GM18907 (cell line): ENCODE data around the gene CAPN13.

Experiments
- ATAC-seq: cut with Tn5 transposase; IDR thresholded peaks from one replicate; pipeline ENCODE4 v1.9.1; 2021; ENCODE audit warnings: mild to moderate bottlenecking, moderate library complexity; ENCODE audit not compliant: unreplicated experiment

CAPN13 gene

DNA sequence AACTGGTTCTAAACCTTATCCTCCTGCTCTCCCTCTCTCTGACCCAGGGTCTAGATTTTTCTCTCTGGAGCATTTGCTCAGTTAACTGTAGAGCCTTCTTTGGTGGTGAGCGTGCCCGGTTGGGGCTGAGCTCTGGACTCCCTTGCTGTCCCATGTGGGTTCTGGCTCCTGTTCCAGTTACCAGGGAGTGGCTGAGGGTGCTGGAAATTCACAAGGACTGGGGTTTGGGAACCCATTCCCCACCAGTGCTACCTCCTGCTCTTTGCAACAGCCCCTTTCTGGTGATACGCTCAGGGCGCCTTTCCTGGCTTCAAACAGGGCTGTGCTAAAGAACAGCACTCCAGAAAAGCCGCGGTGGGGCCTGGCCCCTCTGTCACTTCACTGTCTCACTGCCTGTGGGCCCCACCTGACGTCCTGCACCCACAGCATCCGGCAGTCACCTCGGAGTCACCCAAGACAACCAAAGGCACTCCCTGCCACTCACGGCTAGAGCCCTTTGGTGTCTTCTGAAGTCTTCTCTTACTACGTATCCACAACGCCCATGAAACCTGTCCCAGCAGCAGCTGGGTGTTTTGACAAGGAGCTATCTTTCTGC lies 41.3 kb downstream of the CAPN13 start:
- ATAC-seq: no peak

DNA sequence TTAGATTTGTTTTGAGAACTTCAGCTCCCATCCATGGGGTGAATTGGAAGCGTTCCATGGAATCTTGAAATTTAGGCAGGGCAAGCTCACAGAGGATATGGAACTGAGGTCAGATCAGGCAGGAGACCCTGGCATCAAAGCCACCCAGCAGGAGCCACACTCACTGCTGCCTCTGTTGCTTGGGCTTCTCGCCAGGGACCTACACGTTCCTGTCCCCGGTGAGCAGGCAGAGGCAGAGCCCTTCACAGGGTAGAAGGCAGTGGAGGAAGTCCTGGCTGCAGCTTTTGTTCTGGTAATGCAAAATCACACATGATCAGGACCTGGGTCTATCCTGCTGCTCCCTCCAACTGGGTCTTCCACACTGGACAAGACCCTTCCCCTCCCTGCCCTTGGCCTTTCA lies 42.1 kb downstream of the CAPN13 start:
- ATAC-seq: no peak

DNA sequence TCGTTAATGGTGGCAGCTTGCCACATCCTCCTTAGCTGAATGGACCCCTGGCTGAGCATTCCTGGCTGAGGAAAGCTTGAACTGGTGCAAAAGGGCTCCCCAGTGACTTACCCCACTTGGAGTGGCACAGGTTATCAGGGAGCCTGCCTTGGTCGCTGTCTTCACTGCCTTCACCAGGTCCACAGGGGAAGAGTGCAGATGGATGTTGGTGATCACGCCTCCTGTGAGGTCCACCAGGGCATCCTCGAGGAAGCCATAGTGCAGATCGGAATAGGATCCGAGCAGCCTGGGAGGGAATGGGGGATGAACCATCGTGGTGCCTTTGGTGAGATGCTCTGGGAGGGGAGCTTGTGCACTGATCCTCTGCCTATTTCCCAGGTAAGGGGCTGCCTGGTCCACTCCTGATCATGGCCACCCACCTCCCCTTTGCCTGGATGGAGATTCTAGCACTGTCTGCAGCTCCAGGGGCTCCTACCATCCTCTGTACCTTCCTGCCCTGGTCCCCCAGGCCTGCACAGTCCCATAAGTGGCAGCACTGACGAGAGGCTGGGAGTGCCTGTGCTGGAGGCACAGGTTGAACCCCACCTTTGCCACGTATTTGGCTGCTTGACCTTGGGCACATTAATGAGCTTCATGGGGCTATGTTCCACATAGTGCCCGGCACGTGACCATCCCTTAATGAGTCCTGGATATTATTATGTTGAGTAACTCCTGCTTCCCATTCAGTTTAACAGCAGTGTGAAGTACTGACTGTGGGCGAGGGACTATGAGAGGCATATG lies 43.0 kb downstream of the CAPN13 start:
- ATAC-seq: no peak

DNA sequence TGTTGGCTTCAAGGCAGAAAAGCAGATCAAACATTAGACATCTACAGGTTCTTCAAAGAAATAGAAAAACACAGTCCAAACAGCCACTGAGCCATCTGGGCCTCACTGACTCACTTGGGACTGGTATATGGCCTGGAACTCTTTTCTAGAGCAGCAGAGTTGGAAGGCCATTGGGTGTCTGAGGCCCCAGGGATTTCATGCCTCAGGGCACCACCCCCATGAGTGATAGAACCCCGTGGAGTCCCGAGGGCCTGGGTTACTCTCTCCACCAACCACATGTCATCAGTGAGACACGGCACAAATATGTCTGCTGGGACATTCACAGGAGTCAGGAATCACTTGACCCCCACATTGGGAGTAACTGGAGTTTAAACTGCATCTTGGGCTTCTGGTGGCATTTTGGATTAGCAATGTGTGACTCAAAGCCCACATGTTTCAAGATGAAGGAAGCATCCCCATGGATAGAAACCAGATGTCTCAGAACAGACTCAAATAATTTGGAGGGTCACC lies 44.0 kb downstream of the CAPN13 start:
- no peak for ATAC-seq

DNA sequence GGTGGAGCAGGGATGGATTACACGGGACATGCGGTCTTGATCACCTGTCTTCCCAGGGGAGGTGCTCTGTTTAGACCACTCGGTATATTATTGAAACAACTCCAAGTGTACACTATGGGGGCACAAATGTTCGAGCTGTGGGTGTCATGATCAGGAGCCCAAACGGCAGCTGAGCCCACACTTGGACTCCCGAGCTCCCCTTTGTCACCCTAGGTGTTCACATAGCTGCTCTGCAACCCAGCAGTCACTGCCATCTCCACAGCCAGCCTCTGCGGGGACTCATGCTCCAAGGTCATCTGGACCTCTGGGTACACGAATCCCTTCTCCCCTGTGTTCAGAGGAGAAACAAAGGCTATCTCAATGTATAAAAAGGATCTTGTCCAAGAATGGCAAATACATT lies 46.0 kb downstream of the CAPN13 start:
- no peak for ATAC-seq

DNA sequence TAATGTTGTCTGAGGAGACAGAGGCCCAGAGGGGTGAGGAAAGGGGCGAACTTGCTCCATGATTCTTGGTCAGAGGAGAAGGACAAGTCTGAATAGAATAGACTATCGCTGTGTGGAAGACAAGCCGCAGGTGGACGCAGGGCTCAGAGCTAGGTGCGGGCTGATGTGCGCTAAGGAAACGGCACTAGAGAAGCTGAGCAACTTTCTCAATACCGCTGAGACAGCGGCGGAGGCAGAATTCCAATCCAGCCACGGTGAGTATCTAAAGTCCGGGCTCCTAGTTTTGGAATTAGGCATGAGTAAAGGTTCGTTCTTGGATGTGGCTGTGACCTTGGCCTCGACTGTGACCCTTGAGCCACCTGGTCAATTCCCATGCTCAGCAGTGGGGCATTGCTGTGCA lies 47.8 kb downstream of the CAPN13 start:
- ATAC-seq: no peak

DNA sequence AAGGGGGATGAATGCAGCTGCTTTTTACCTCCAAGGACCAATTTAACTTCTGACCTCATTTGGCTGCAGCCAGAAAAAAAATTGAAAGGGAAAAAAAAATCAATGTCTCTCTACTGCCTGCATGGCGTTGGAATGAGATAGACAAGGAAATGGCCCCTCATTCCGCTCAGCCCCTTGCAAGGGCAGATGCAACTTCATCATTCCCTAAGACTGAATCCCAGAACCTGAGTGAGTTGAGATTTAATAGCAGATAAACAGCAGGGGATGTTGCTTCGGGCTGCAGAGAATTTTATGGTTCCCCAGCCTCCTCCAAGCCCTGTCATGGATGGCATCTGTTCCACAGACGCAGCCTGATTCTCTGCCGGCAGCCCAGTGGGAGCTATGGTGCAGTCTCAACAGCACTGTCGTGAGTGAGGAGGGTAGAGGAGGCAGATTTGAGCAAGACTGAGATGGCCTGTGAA lies 49.0 kb downstream of the CAPN13 start:
- no peak for ATAC-seq

DNA sequence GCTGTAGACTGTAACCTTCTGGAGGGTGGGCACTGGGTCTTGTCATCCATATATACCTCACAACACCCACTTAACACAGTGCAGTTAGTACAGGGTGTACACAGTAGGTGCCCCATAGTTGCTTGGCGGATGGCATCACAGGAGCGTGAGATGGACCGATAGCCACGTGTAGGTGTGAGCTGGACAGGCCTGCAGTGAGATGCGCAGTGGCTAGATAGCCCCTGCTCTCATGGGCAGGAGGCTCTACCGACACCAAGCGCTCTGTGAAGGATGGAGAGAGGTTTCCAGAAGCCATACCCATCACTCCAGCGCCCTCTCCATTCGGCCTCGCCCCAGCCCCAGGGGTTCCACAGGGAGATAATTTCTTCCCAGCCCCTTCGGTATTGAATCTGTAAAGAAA lies 49.5 kb downstream of the CAPN13 start:
- ATAC-seq: no peak

DNA sequence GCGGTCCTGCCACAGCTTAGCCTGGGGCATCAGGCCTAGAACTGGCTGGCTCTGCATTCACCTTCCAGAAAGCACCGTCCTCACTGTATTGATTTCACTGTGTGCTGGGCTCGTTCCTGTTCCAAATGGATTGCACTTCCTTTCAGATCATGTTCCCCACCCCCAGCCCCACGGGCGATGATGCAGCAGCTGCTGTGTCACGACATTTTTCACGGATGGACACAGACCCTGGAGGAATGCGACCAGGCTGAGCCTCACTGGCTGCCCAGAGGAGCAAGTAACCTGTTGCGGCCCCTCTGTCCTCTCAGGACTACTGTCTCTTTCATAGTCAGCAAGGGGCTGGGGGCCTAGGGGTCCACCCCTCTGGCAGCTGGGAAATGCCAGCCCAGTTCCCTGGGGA lies 50.3 kb downstream of the CAPN13 start:
- no peak for ATAC-seq

DNA sequence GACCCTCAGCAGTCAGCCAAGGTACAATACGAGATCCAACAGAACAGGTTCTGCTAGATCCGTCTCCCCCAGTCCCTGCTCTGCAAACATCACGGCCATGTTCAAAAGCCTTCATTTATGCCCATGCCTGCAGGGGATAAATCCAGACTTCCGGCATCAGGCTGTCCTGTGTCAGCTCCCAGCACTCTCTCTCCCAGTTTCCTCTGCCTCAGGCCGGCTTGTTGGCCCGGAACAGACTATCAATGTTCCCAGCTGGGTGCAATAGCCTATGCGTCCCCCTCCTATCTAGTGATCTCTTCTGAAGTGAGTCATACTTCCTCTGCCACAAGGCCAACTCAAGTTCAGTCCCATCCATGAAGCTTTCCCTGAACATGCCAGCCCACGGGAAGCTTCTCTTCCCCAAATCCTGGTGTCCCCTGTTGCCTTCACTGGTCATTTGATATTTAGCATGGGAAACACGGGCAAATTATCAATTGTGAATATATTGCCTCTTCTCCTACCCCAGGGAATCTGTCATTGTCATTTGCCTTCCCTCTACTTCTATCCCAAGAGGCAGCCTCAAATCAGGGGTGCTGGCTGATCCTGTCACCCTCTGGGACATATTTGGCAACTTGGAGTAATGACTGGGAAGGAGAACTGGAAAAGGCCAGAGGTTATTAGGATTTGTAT lies 51.1 kb downstream of the CAPN13 start:
- ATAC-seq: no peak

DNA sequence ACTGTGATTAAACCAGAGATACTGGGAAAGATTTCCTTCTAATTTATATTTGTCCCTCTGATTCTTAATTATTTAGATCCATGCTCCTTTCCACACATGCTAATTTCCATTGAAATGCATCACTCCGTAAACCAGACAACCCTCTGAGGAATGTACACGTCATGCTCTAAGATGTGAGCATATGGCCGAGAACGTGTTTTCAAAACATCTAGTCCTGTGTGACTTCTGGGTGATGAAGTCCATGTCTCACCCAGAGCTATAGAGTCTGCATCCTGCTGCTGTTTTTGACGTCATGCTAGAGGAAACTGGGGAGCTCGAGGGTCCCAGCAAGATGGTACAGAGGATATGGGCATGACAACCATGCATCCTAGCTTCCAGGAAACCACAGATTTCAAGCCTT lies 53.6 kb downstream of the CAPN13 start:
- ATAC-seq: no peak

DNA sequence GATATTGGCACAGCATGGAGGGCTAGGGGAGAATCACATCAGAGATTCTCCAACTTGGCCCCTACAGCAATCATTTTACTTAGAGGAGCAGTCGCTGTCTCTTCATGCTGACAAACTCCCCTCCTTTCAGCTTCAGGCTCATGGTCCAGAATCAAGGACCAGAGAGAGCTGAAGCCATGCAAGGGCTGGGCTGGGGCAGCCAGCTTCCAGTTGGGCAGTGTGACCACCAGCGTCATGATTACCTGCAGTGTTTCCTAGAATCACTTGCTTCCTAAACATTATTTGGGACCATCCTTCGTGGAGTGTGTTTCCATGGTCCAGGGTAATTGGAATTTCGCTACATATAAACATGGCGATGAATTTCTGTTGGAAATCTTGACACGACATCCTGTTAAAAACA lies 54.4 kb downstream of the CAPN13 start:
- ATAC-seq: no peak

DNA sequence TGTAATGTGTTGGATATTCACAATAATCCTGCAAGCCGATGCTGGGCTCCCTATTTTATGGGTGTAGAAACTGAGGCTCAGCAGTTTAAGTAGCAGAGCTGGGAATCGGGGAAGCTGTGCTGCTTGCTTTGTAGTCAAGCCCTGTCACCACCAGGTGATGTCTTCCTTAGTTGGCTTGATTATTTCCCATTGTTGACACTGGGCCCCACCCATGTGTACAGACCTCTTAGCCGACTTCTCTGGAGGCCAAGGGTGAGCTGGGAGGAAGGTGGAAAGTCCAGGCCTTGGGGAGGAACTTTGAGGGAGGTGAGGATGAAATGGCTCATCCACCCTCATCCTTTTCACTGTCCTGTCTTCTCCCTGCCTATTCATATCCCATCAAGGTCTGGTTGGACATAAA lies 60.0 kb downstream of the CAPN13 start:
- no peak for ATAC-seq

DNA sequence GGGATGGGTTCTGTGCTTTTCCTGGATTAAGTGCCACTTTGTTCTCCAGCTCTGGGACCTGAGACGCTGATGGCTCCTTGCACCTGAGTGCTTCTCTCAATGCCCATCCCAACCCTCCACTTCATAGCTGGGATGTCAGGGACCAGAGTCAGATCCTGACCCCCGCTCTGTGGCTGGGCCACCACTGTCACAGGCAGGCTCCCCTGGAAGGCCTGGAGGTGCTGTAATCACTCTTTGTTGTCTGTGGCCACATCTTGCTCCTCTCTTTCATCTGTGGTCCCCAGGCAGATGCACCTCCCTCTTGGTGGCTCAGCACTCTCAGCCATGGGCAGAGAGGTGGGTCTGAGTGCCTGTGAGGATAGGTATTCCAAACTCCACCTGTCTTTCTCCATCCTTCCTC lies 62.4 kb downstream of the CAPN13 start:
- ATAC-seq: no peak

DNA sequence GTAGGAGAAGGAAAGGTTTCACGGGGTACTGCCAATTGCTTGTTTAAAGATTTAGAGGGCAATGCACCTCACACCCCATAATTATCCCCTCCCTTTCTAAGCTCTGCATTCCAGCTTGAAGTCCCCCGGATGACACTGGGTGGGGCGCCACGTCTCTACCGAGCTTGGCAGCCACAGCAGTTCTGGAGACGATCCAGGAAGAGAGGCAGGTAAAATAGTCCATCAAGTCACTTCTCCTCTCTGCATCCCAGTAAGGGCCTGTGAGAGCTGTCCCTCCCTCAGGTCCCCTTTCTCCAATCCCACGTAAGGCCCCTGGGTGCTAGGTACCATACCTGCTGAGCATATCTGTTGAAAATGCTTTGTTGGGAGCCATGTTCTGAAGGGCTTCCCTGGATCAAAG lies 65.7 kb downstream of the CAPN13 start:
- ATAC-seq: no peak

DNA sequence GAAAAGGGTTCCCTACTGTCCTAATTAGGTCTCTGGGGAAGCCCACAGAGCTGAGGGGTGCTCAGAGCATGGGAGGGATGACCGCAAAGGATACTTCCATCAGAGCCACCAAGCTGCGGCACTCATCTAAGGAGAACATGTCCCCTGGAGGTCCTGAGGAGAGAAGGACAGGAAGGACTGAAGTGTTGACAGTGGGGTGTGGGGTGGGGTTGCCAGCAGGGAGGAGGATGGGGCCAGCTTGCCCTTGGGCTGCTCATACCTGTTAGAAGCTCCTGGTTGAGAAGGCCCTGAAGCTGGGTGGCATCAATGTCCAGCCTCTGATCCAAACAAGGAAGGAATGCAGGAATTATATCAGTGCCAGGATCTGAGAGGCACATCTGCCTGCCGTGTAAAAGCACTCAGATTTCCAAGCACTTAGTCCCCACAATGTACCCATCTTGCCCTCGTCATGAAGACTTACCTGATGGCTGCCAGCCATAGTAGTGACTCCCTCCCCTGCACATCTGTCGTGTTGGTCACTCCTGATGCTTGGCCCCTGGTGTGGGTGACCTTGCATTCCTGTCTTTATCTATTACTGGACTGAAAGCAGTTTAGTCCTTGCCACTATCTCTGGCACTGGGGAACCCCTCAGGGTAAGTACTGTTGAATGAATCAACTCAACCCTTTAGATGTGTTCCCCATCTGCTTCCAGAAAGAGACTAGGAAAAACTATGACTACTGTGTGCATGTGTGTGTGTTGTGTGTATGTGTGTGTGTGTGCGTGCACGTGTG lies 68.9 kb downstream of the CAPN13 start:
- ATAC-seq: no peak

DNA sequence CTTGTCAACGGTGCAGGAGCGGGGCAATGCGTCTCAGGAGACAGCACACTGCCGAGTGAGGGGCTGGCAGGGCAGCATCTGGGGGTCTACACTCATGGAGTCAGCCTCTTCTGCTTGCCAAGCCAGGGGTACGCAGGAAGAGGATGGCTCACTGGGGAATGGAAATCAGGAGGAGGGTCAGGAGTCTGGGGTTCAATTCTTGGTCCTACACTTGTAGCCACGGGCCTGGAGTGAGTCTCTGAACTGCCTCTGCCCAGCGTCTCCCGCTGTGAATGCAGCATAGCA lies 70.0 kb downstream of the CAPN13 start:
- no peak for ATAC-seq

DNA sequence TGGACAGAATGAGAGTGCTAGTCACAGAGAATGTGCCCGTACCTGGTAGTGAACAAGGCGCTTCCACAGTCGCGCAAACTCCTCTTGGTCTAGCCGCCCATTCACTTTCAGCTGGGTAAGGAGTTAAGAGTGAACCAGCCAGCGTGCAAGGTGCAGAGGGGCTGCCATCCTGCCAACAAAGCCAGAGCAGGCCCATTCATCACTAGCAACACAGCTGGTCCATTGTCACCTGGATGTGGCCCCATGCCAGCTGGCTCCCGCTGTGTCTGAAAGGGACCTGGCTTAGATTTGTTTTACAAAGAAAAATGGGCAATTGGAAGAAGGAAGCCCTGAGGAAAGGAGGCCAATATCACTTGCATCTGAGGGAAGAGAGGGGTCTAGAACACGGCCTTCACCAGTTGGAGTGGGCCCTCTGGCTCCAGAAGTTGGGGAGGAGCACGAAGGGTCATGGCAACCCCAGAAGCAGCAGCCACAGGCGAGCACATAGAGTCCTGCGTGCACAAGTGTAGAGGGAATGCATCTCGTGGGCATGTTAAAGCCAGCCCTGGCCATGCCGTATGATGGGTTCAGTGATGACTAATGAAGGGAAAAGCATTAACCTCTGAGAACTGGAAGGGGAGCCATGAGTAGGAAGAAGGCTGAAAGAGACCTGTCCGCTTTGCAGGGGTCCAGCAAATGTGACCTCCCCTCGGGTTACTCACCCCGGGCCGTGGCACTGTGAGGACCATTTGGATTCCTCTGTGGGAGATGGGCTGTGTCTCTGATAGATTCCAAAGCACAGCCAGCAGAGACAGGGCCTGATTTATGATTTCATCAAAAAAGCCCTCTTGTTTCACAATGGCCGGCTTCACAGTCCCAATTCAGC lies 70.6 kb downstream of the CAPN13 start:
- ATAC-seq: no peak

DNA sequence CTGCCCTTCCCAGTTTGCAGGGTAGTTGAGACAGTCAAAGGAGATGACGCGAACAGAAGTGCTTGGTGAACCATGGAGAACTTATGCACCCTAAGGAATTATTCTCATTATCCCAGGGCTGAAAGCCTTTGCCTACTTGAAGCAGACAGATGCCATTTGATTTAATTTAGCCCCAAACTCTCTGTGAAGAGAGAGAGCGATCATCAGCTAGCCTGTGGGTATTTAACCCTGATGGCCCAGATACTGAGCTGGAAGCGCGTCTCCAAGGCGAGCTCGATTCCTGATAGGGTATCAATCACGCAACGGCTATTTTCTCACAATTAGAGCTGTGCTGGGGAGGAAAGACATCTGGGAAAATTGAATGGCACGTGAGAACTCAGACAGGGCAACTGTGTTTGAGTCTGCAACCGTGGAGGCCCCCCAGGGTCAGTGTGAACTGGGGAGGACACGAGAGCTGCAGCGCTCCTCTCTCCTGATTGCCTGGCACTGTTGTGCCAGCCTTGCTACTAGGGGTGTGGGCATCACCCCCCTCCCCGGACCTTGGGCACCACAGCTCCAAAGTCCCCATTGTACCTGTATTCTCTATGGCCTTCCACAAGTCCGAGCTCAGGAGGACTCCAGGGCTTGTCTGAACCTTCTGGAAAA lies 73.2 kb downstream of the CAPN13 start:
- no peak for ATAC-seq

DNA sequence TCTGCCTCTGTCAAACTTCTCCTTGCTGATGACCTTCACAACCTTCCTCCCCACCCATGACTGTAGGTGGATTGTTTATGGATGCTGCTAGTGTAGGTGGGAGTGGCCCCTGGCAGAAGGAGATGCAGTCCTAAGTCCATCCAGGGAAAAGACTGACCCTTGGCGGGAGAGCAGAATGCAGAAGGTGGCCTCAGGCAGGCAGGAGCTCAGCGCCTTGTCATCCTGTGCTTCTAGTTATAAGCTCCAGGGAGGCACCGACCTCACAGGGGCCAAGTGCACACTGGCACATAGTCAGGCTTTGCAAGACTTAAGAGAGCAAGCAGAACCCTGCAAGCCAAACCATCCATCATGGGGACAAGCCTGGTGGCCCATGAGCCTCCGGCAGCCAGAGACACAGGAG lies 74.4 kb downstream of the CAPN13 start:
- no peak for ATAC-seq
